Muscle layer of duodenum (tissue), 2 donors: ENCODE measurements around the gene P2RX6.
"Not testable (repeated sequence)": the region's sequence is repeated elsewhere in the genome, so short reads cannot be mapped to it uniquely, and the experiment has no call there.

ENCODE experiments used
- H3K27ac ChIP-seq: one replicate; pipeline ENCODE4 v1.7.0; 2013; ENCODE audit warnings: mild to moderate bottlenecking, low read length
- H3K27me3 ChIP-seq: one replicate; pipeline ENCODE4 v1.7.0; 2013; ENCODE audit warnings: low read depth, mild to moderate bottlenecking, control low read depth, low read length
- H3K36me3 ChIP-seq, 2 donors: one replicate each; pipeline ENCODE4 v1.7.0; 2013; ENCODE audit warnings: low read length in 2 of 2, control low read depth in 1 of 2, mild to moderate bottlenecking in 1 of 2; ENCODE audit not compliant: insufficient read depth in 2 of 2, control insufficient read depth in 1 of 2
- H3K4me1 ChIP-seq, 2 donors: one replicate each; pipeline ENCODE4 v1.7.0; 2013; ENCODE audit warnings: low read length in 2 of 2, mild to moderate bottlenecking in 2 of 2, control low read depth in 1 of 2, moderate library complexity in 1 of 2; ENCODE audit not compliant: insufficient read depth in 2 of 2, control insufficient read depth in 1 of 2
- H3K4me3 ChIP-seq, 2 donors: one replicate each; pipeline ENCODE4 v1.7.0; 2013; ENCODE audit warnings: low read length in 2 of 2, low read depth in 1 of 2, mild to moderate bottlenecking in 1 of 2
- H3K9me3 ChIP-seq, 2 donors: one replicate each; pipeline ENCODE4 v1.7.0; 2013; ENCODE audit warnings: low read length in 2 of 2, control low read depth in 1 of 2, mild to moderate bottlenecking in 1 of 2; ENCODE audit not compliant: control insufficient read depth in 1 of 2
- donor health status: healthy.

P2RX6 gene

GRCh38 chr22:20997536-20998257, 17.3 kb upstream of the P2RX6 start:
- Histone ChIP-seq H3K27me3 (no peaks in the 10 kb centered on the region), H3K27ac (no peak overlapping the region), H3K36me3 (peaks cover 5 to 85% of the 10 kb centered on the region in 2 donors), H3K4me3 (no peak overlapping the region), H3K4me1 (peaks cover 9 to 19% of the 10 kb centered on the region in 2 donors), H3K9me3 (no peaks in the 10 kb centered on the region)

- Histone ChIP-seq H3K4me1 (peaks cover 16 to 29% of the 10 kb centered on the region in 2 donors), H3K27me3 (no peaks in the 10 kb centered on the region), H3K36me3 (peaks cover 5 to 78% of the 10 kb centered on the region in 2 donors), H3K27ac (no peak overlapping the region), H3K9me3 (no peaks in the 10 kb centered on the region), H3K4me3 (no peak overlapping the region)
These were observed 16.3 kb upstream of the P2RX6 start for GRCh38 chr22:20998411-20999336.

DNA sequence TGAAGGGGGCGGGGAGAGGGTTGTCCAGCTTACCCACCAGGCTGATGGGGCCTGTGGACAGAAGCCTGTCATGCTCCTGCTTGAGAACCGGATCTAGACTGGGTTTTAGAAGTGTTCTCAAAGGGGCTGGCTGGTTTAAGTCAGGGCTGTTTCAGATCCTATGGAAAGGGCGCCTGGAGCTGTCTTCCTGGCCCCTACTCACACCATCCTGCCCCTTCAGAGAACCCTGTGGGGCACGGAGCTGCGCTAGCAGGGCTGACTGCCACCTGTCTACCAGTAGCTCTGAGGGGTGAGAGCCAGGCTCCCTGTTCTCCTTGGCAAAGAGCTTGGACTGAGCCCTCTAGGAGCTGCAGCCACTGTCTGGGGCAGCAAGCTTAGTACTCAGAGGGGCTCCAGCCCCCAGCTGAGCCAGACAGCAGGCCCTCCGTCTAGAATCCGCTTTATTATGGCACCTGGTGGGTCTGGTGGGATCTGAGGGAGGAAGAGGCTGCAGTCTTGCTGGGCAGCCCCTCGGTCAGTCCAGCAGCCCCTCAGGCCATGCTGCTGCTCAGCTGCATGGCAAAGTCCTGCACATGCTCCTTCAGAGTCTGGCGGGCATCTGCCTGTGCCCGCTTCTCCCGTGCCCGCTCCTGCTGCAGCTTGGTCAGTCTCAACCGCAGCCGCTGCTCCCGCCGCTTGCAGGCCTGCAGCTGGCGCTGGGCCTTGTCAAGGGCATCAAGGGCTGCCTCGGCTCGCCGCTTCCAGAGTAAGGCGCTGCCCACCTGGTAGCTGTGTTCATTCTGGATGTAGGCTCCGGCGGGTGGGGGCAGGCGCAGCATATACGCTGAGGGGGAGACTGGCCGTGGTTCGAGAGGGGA, 15.4 kb upstream of the P2RX6 start:
- Histone ChIP-seq H3K9me3 (no peaks in the 10 kb centered on the region), H3K36me3 (peaks cover 5 to 69% of the 10 kb centered on the region in 2 donors), H3K4me3 (peak overlapping the region in 1 of 2 donors; percentile 90), H3K27me3 (no peaks in the 10 kb centered on the region), H3K4me1 (peaks cover 18 to 32% of the 10 kb centered on the region in 2 donors), H3K27ac (no peak overlapping the region)

DNA sequence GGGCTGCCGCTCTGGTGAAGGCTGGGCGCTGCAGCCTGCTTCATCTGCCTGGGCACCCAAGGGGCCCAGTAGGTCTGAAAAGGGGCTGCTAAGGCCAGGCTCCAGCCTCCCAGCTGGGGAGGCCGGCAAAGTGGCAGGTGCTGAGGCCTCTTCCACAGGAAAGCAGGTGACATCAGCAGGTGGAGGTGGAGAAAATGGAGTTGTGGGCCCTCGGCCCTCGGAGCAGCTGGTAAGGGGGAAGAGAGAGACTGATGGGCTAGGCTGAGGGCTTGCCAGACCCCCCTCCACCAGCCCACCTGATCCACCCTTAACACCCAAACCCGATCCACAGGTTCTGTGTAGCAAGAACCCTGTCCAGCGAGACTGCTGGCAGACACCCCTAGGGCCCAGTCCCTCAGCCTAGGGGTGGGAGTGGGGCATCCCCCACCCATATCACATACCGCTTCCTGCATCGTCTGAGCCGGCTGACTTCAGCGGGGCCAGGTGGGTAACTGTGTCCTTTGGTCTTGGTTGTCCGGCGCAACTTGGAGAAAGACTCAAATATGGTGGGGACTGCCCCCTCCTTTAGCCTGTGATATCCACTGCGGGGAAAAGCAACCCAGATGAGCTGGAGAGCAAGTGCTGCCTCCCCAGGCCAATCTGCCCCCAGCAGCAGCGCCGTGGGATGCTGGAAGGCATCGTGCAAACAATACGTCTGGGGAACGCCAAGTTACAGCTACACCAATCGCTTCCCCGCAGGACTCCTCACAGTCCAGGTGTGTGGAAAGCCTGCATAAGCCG, 14.6 kb upstream of the P2RX6 start:
- Histone ChIP-seq H3K27ac (peak overlapping the region; percentile 93), H3K4me1 (peaks cover 18 to 32% of the 10 kb centered on the region in 2 donors), H3K9me3 (no peaks in the 10 kb centered on the region), H3K27me3 (no peaks in the 10 kb centered on the region), H3K36me3 (peaks cover 5 to 61% of the 10 kb centered on the region in 2 donors), H3K4me3 (peak overlapping the region; percentile 79 to 90)

DNA sequence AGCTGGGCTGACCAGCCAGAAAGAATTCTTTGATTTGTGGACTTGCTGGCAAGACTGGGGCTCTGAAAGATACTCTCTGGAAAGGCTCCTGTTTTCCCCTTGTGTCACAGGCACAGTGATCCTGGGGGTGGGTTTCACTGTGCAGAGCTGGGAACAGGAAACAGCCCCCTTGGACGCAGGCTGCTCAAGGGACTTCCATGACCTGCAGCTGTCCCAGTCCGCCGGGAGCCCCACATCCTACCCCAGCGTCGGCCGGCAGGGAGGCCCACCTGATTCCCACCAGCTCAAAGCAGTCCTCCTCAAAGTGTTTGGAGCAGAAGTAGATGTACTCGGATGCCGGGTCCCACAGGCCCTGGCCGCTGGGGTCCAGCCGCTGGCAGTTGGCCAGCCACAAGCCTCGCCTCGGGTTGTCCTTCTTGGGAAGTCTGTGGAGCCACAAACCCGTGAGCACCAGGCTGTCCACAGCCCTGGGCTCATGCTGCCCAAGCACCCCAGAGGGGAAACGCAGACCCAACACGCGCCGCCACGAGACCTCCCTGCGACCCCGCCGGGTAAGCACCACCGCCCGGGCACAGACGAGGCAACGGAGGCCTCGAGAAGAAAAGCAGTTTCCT, 13.9 kb upstream of the P2RX6 start:
- Histone ChIP-seq H3K36me3 (peaks cover 2 to 54% of the 10 kb centered on the region in 2 donors), H3K27ac (peak overlapping the region; percentile 93), H3K27me3 (no peaks in the 10 kb centered on the region), H3K4me3 (peak overlapping the region; percentile 79 to 90), H3K4me1 (peaks cover 18 to 32% of the 10 kb centered on the region in 2 donors), H3K9me3 (no peaks in the 10 kb centered on the region)

- peaks cover 18 to 32% of the 10 kb centered on the region in 2 donors for H3K4me1 ChIP-seq
- H3K27ac ChIP-seq, result peak within 1 kb of the TSS; percentile 93
- peak within 1 kb of the TSS; percentile 79 to 90 for H3K4me3 ChIP-seq
- no peaks in the 10 kb centered on the region for H3K27me3 ChIP-seq
- peaks cover 0 to 47% of the 10 kb centered on the region in 2 donors for H3K36me3 ChIP-seq
- H3K9me3 ChIP-seq, result no peaks in the 10 kb centered on the region
These were observed 13.2 kb upstream of the P2RX6 start, which contains the start of gene THAP7 for GRCh38 chr22:21001601-21002325. THAP7 (minus strand) TSS chr22:21002118; CDS start chr22:21001911, 207 bp downstream.

DNA sequence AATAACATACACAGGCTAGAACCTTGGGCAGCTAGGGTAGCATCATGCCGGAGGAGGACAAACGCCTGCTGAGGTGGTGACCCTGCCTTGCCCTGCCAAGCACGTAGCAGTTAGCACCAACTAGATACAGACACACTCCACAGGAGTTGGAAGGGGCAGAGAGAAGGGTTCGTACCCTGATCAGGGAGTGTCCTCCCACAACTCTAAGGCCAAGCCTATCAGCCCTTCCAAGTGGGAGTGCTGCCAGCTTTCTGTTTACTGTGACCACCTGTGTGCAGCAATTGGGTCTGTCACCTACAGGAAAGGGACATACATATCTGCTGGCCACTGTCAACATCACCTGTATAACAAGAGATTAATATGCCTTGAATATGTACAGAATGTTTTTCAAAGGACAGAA, 11.2 kb upstream of the P2RX6 start:
- Histone ChIP-seq H3K4me1 (peaks cover 18 to 32% of the 10 kb centered on the region in 2 donors), H3K4me3 (no peak overlapping the region), H3K27me3 (no peaks in the 10 kb centered on the region), H3K27ac (peak overlapping the region; percentile 31), H3K9me3 (no peaks in the 10 kb centered on the region), H3K36me3 (peaks cover 0 to 28% of the 10 kb centered on the region in 2 donors)

- H3K27me3 ChIP-seq, H3K4me3 ChIP-seq, H3K4me1 ChIP-seq, H3K9me3 ChIP-seq, H3K36me3 ChIP-seq, H3K27ac ChIP-seq: not testable (repeated sequence)
These were observed 5.8 kb upstream of the P2RX6 start for GRCh38 chr22:21009208-21009607.

- H3K27ac ChIP-seq, result no peak overlapping the region
- no peaks in the 10 kb centered on the region for H3K36me3 ChIP-seq
- no peak overlapping the region for H3K4me3 ChIP-seq
- peaks cover 4 to 12% of the 10 kb centered on the region in 2 donors for H3K4me1 ChIP-seq
- H3K27me3 ChIP-seq, result no peaks in the 10 kb centered on the region
- H3K9me3 ChIP-seq, result no peaks in the 10 kb centered on the region
These were observed 5.1 kb upstream of the P2RX6 start for GRCh38 chr22:21009638-21010425.
